Upper lobe of left lung (tissue), 6 donors: Measurements from ENCODE around the gene EMC7. TPM values are rescaled to one million over a fixed set of nuclear protein-coding genes. Genes with fewer than 3 reads are reported as not detected.
A peak's percentile ranks its signal among the peaks of the same experiment; 100 is the strongest.

Experiments
- ATAC-seq, 2 donors: fragments of 200-7000 bp; cut with Tn5 transposase; one replicate each; pipeline ENCODE4 v1.9.1; 2022; ENCODE audit warnings: mild to moderate bottlenecking in 2 of 2, moderate library complexity in 2 of 2; ENCODE audit not compliant: low FRiP score in 2 of 2
- DNase-seq, 2 donors: peaks; one replicate each; pipeline ENCODE4 v3.0.0-alpha.2; 2019 to 2020
- H3K27ac ChIP-seq, 4 donors: fragments of 200-600 bp; sonication (generic); one replicate each; pipeline ENCODE4 v1.5.1; 2016 to 2019
- H3K27me3 ChIP-seq, 4 donors: fragments of 200-600 bp; sonication (generic); one replicate each; pipeline ENCODE4 v1.5.1; 2017 to 2019
- H3K36me3 ChIP-seq, 4 donors: fragments of 200-600 bp; sonication (generic); one replicate each; pipeline ENCODE4 v1.5.1; 2016 to 2019
- H3K4me1 ChIP-seq, 4 donors: fragments of 200-600 bp; sonication (generic); one replicate each; pipeline ENCODE4 v1.5.1; 2018 to 2019
- H3K4me3 ChIP-seq, 4 donors: fragments of 200-600 bp; sonication (generic); one replicate each; pipeline ENCODE4 v1.5.1; 2017 to 2019; ENCODE audit warnings: mild to moderate bottlenecking in 2 of 4, moderate library complexity in 1 of 4
- H3K9me3 ChIP-seq, 4 donors: fragments of 200-600 bp; sonication (generic); one replicate each; pipeline ENCODE4 v1.5.1; 2018 to 2019
- EP300 ChIP-seq, 4 donors: sonication (generic); formaldehyde crosslinking; IDR thresholded peaks; one replicate each; pipeline ENCODE4 v1.5.1; 2017; ENCODE audit warnings: antibody characterized with exemption in 4 of 4, control low read depth in 2 of 4
- POLR2A ChIP-seq, 4 donors: fragments of 450-650 bp; IDR thresholded peaks; one replicate each; pipeline ENCODE4 v1.5.1; 2016 to 2017; ENCODE audit warnings: antibody characterized with exemption in 4 of 4, mild to moderate bottlenecking in 2 of 4
- POLR2AphosphoS5 ChIP-seq, 2 donors: sonication (generic); formaldehyde crosslinking; IDR thresholded peaks; one replicate each; pipeline ENCODE4 v1.5.1; 2017; ENCODE audit warnings: antibody characterized with exemption in 2 of 2
- WGBS, 2 donors: methylation state at CpG; one replicate each; pipeline ENCODE4 v1.1.5; 2017 to 2018; 5-methylcytosine and 5-hydroxymethylcytosine counted together
- total RNA-seq, 6 donors: library from RNA; depleted of rRNA in 4 of 6; stranded (reverse); fragments of >200 nt in 4 of 6; gene quantifications; one replicate each; pipeline versions ENCODE4 v1.1.0 to v1.2.1, GENCODE V29; 2016 to 2021
- TF ChIP-seq, protein P1 (sequence below), 6 experiments: fragments of 450-650 bp in 4 of 6; fragments of 200-600 bp in 2 of 6; sonication (generic) in 2 of 6; IDR thresholded peaks; one replicate each; pipeline ENCODE4 v1.5.1; 2016 to 2019; ENCODE audit warnings: antibody characterized with exemption in 6 of 6
- donor health status: DM: no; HTN: no; CAD: no; lungs with moderate emphysema.
- donor health status: DM: no; HTN: yes; CAD: no; lungs with severe emphysema.

Gene EMC7
- total RNA-seq, 6 donors from 2014 or later, result 9.3 to 71.9 (median 46.0) TPM

DNA sequence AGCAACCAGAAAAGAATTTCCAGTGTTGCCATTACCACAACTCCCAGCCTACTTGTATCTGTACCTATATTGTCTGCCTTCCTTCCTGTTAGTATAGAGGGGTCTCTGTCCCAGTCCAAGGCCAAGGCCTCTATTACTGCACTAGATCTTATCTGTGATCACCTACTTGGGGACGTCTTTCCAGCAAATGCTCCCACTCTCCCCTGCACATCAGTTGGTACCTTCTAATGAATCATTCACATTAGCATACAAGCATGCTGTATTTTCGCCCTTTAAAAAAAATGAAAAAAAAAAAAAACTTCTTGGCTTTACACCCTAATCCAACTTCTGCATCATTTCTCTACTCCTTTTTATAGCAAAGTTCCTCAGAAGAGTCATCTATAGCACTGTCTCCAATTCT is 57.8 kb downstream of the EMC7 start:
- WGBS, 2 donors, result 81 to 85% methylated on average over 2 of the region's 2 CpGs
- Histone ChIP-seq H3K9me3 (no peaks in the 10 kb centered on the region), H3K27me3 (no peaks in the 10 kb centered on the region), H3K4me1 (peaks cover 7 to 14% (median 8%) of the 10 kb centered on the region in 4 donors), H3K27ac (no peak overlapping the region), H3K36me3 (no peaks in the 10 kb centered on the region), H3K4me3 (no peak overlapping the region)
- DNase-seq, result no peak
- no peak for TF ChIP-seq POLR2AphosphoS5 (IDR thresholded peaks at IDR 0.05)
- ATAC-seq, result no peak

DNA sequence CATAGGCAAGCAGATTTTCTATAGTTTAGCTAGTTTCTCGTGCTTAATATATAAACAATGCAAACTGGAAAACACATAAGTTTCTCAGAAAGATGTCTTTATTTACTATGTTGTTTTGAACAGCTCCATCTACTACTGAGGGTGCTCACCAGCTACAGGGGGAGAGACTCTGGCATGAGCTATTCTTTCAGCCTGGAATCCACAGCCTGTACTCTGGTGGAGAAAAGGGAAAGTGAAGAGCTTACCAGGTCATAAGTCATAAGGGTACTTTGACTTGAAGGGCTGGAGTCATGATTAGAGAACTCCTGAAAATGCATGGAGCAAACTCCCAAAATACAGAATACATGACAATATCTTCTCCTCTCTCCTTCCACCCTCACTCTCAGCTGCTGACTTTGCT is 58.3 kb downstream of the EMC7 start:
- Histone ChIP-seq H3K27me3 (no peaks in the 10 kb centered on the region), H3K4me1 (peaks cover 7 to 14% (median 8%) of the 10 kb centered on the region in 4 donors), H3K4me3 (no peak overlapping the region), H3K9me3 (no peaks in the 10 kb centered on the region), H3K27ac (no peak overlapping the region), H3K36me3 (no peaks in the 10 kb centered on the region)
- no peak for ATAC-seq
- DNase-seq, result no peak
- TF ChIP-seq EP300 (IDR thresholded peaks at IDR 0.05) (no peak), POLR2AphosphoS5 (IDR thresholded peaks at IDR 0.05) (no peak), POLR2A (IDR thresholded peaks at IDR 0.05) (no peak)
- TF ChIP-seq, protein P1, sequence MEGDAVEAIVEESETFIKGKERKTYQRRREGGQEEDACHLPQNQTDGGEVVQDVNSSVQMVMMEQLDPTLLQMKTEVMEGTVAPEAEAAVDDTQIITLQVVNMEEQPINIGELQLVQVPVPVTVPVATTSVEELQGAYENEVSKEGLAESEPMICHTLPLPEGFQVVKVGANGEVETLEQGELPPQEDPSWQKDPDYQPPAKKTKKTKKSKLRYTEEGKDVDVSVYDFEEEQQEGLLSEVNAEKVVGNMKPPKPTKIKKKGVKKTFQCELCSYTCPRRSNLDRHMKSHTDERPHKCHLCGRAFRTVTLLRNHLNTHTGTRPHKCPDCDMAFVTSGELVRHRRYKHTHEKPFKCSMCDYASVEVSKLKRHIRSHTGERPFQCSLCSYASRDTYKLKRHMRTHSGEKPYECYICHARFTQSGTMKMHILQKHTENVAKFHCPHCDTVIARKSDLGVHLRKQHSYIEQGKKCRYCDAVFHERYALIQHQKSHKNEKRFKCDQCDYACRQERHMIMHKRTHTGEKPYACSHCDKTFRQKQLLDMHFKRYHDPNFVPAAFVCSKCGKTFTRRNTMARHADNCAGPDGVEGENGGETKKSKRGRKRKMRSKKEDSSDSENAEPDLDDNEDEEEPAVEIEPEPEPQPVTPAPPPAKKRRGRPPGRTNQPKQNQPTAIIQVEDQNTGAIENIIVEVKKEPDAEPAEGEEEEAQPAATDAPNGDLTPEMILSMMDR (IDR thresholded peaks at IDR 0.05), result no peak
- WGBS, 2 donors, result 72 to 84% methylated on average over 1 of the region's 1 CpG

DNA sequence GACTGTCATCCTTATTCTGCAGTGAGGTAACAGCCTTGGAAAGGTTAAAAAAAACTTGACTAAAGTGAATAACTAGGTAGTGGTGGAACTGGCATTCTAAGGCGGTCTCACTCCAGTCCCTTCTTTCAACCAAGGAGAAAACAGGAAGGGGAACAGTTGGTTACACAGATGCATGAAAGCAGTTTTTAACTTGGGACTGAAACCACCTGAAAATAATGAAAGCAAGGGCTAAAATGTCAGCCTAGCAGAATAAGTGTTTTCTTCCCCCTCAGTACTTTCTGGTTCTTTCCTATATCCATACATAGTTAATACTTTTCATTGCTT is 61.9 kb downstream of the EMC7 start:
- TF ChIP-seq EP300 (IDR thresholded peaks at IDR 0.05), result no peak
- TF ChIP-seq POLR2AphosphoS5 (IDR thresholded peaks at IDR 0.05), result no peak
- TF ChIP-seq, protein P1 (IDR thresholded peaks at IDR 0.05), result no peak
- no peak for TF ChIP-seq POLR2A (IDR thresholded peaks at IDR 0.05)
- 30 to 67% methylated on average over 1 of the region's 1 CpG for WGBS, 2 donors
- peak overlapping the region in 2 of 4 donors; percentile 91 to 92 for H3K4me3 ChIP-seq
- no peaks in the 10 kb centered on the region for H3K9me3 ChIP-seq
- ATAC-seq, result no peak
- H3K27me3 ChIP-seq, result no peaks in the 10 kb centered on the region
- no peaks in the 10 kb centered on the region for H3K36me3 ChIP-seq
- H3K4me1 ChIP-seq, result peaks cover 12 to 20% (median 13%) of the 10 kb centered on the region in 4 donors
- peak overlapping the region in 2 of 4 donors; percentile 87 to 97 for H3K27ac ChIP-seq
- DNase-seq, result no peak

DNA sequence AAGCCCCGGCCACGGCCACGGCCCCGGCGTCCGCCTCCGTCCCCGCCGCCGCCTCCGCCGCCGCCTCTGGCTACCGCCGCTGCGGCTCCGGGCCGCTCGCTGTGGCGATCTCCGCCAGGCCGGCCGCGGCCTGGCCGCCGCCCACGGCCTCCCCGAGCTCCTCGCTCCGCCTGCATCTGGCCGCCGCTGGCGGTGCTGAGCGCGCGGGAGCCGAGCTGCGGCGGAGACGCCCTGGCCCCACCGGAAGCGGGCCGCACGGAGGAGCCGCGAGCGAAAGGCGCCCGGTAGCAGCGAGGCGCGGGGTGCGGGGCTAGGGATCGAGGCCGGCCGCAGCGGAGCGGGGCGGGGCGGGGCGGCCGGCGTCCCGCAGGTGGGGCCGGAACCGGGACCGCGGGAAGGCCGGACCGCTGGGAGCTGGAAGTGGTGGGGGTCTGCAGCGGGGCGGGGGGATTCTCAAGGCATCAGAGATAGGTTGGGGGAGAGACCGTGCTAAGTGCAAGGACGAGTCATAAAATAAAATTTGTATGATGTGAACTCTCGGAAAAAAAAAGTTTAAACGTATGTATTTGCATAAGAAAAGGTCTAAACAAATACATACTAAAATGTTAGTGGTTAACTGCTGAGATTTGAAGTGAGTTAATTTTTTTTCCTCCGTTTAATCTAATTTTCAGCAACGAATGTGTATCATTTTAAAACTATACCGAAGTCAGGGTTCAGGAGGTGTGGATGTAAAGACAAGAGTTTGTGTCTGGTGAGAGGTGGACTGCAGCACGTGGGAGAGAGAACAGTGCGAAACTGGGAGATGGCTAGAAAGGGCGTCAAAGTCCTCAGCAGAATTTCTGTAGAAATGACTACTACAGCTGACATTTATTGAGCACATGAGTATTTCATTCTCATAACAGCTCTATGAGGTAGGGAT is 62.5 kb downstream of the EMC7 start, which contains the start of gene AVEN:
Gene AVEN (minus strand): TSS at position 334 of the 919 bp plus-strand sequence. CDS start 158 bp downstream, at position 176.
- H3K27ac ChIP-seq, result peak within 1 kb of the TSS; percentile 84 to 97 (median 90)
- H3K27me3 ChIP-seq, result no peaks in the 10 kb centered on the region
- TF ChIP-seq, protein P1 (IDR thresholded peaks at IDR 0.05), result peak in 2 of 6 experiments; percentile 31 to 36
- TF ChIP-seq EP300 (IDR thresholded peaks at IDR 0.05), result no peak
- no peak for TF ChIP-seq POLR2A (IDR thresholded peaks at IDR 0.05)
- no peaks in the 10 kb centered on the region for H3K36me3 ChIP-seq
- 1 to 4% methylated on average over 17 to 19 of the region's 82 CpGs for WGBS, 2 donors
- H3K9me3 ChIP-seq, result no peaks in the 10 kb centered on the region
- peak within 1 kb of the TSS; percentile 71 to 92 (median 90) for H3K4me3 ChIP-seq
- H3K4me1 ChIP-seq, result peaks cover 12 to 20% (median 13%) of the 10 kb centered on the region in 4 donors
- DNase-seq (peak; percentile 35 to 93), ATAC-seq (peak; percentile 48 to 83)

DNA sequence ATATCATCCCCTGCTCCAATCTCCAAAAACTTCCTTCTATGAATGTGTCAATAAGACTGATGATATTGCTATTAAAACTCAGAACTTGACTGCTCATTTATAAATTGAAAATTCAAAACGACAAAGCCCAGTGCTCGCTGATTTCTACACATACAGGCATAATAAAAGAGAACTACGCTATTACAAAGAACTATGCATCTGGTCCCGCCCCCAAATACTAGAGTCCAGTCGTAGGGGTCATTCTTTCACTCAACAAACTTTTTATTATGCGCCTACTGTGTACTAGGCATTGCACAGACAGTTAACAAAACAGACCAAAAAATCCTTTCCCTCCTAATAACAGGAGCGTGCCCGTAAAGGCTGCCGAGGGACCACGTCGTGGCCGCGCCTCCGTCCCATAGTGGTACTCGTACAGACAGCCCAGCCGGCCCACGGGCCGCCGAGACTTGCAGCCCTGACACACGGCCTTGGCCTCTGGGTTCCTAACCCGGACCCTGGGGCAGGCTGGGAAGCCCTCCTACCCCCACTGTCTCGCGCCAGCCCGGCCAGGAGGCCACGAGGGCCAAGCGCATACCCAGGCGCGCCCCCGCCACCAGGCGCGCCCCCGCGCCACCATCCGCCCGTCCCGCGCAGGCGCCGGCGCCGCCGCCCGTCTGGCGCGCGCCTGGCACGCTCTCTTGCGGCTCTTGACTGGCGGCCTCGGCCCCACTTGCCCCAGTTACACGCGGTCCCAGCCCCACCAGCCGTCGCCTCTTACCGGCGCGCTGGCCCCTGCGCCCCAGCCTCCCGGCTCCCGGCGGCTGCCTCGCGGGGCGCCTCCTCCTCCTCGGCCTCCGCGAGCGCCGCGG is 63.4 kb downstream of the EMC7 start:
- no peaks in the 10 kb centered on the region for H3K36me3 ChIP-seq
- H3K4me3 ChIP-seq, result peak overlapping the region; percentile 71 to 92 (median 90)
- H3K27me3 ChIP-seq, result no peaks in the 10 kb centered on the region
- H3K4me1 ChIP-seq, result peaks cover 12 to 20% (median 13%) of the 10 kb centered on the region in 4 donors
- peak overlapping the region; percentile 84 to 97 (median 90) for H3K27ac ChIP-seq
- ATAC-seq (peak; percentile 90 to 96), DNase-seq (peak; percentile 76 to 96)
- no peak for TF ChIP-seq EP300 (IDR thresholded peaks at IDR 0.05)
- TF ChIP-seq POLR2A (IDR thresholded peaks at IDR 0.05), result peak in 3 of 4 donors; percentile 40 to 67 (median 57)
- TF ChIP-seq POLR2AphosphoS5 (IDR thresholded peaks at IDR 0.05), result peak in 1 of 2 donors; percentile 45
- TF ChIP-seq, protein P1 (IDR thresholded peaks at IDR 0.05), result peak in 1 of 6 experiments; percentile 8
- H3K9me3 ChIP-seq, result no peaks in the 10 kb centered on the region
- 1 to 2% methylated on average over 8 to 39 of the region's 70 CpGs for WGBS, 2 donors
